HCT116 (cell line): Measurements from ENCODE around the gene CAAP1.

ENCODE experiments used
- CTCF ChIP-seq, 3 experiments: fragments of 200-600 bp in 1 of 3; sonication (generic) in 1 of 3; IDR thresholded peaks in 2 of 3; conservative IDR thresholded peaks in 1 of 3; 2 replicates each; pipeline ENCODE4 v1.5.1; 2012 to 2017; ENCODE audit warnings: low read depth in 2 of 3, low read length in 2 of 3, antibody characterized with exemption in 1 of 3, borderline replicate concordance in 1 of 3, control low read depth in 1 of 3, mild to moderate bottlenecking in 1 of 3, mixed read lengths in 1 of 3, mixed run types in 1 of 3, moderate library complexity in 1 of 3; ENCODE audit not compliant: insufficient read depth in 1 of 3
- RAD21 ChIP-seq: IDR thresholded peaks from 2 replicates; pipeline ENCODE4 v1.6.1; 2012; ENCODE audit warnings: low read depth, mild to moderate bottlenecking
- SP1 ChIP-seq: IDR thresholded peaks from 2 replicates; pipeline ENCODE4 v1.6.1; 2012; ENCODE audit warnings: low read depth
- TCF7L2 ChIP-seq: IDR thresholded peaks from 2 replicates; pipeline ENCODE4 v1.7.0; 2011; ENCODE audit warnings: borderline replicate concordance, inconsistent platforms; ENCODE audit not compliant: insufficient read depth, insufficient read length; ENCODE audit errors: extremely low read depth
- TF ChIP-seq, protein P1 (sequence below): IDR thresholded peaks from 2 replicates; pipeline ENCODE4 v1.6.1; 2012

GRCh38 chr9:26919698-26920097, 27.1 kb upstream of the CAAP1 start:
- no peak for TF ChIP-seq RAD21
- TF ChIP-seq CTCF (IDR thresholded peaks at IDR 0.05 in 2 of 3, conservative IDR thresholded peaks at IDR 0.05 in 1 of 3; ENCODE audit: borderline replicate concordance in 1 of 3, insufficient read depth in 1 of 3, low read depth in 2 of 3, low read length in 2 of 3) = no peak
- no peak for TF ChIP-seq TCF7L2
- TF ChIP-seq, protein P1, sequence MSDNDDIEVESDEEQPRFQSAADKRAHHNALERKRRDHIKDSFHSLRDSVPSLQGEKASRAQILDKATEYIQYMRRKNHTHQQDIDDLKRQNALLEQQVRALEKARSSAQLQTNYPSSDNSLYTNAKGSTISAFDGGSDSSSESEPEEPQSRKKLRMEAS = no peak
- TF ChIP-seq SP1 = no peak
